Adrenal gland (tissue), 12 donors: ENCODE results near the gene AIFM2. TPM values are rescaled to one million over a fixed set of nuclear protein-coding genes. Genes with fewer than 3 reads are reported as not detected.

Source experiments
- DNase-seq, 7 donors: peaks; one replicate each; pipeline ENCODE4 v3.0.0-alpha.2; 2019 to 2020
- H3K27ac ChIP-seq, 5 donors: fragments of 200-600 bp; sonication (generic) in 4 of 5; 1 replicate in 3 of 5; 2 replicates in 2 of 5; pipeline versions ENCODE4 v1.5.1 to v1.8.0; 2016 to 2020; ENCODE audit warnings: mild to moderate bottlenecking in 1 of 5
- H3K27me3 ChIP-seq: fragments of 200-600 bp; 2 replicates; pipeline ENCODE4 v1.8.0; 2021
- H3K36me3 ChIP-seq, 2 donors: fragments of 200-600 bp; replicated peaks in 1 of 2; 1 replicate in 1 of 2; 2 replicates in 1 of 2; pipeline versions ENCODE4 v1.5.1 to v1.8.0; 2018 to 2022
- H3K4me1 ChIP-seq, 2 donors: fragments of 200-600 bp; replicated peaks in 1 of 2; 1 replicate in 1 of 2; 2 replicates in 1 of 2; pipeline versions ENCODE4 v1.5.1 to v1.8.0; 2018 to 2021
- H3K4me3 ChIP-seq, 4 donors: fragments of 200-600 bp; sonication (generic) in 3 of 4; one replicate each; pipeline ENCODE4 v1.5.1; 2016 to 2018
- H3K9me3 ChIP-seq, 3 donors: fragments of 200-600 bp; sonication (generic) in 1 of 3; replicated peaks in 1 of 3; 1 replicate in 2 of 3; 2 replicates in 1 of 3; pipeline versions ENCODE4 v1.5.1 to v1.8.0; 2016 to 2021
- CTCF ChIP-seq, 6 experiments: fragments of 450-650 bp in 4 of 6; fragments of 200-600 bp in 2 of 6; sonication (generic) in 1 of 6; IDR thresholded peaks; 1 replicate in 5 of 6; 2 replicates in 1 of 6; pipeline versions ENCODE4 v1.5.1 to v1.8.0; 2016 to 2021; ENCODE audit warnings: antibody characterized with exemption in 6 of 6, mild to moderate bottlenecking in 2 of 6, moderate library complexity in 1 of 6
- WGBS, 4 donors: extraction: QIAGEN DNeasy Blood & Tissue Kit in 2 of 4; methylation state at CpG; one replicate each; pipeline versions ENCODE4 v1.1.5 to v1.1.7; 2013 to 2017; 5-methylcytosine and 5-hydroxymethylcytosine counted together
- intact Hi-C, 2 donors: fragments of 100-400 bp; cut with DNase I; formaldehyde crosslinking; loops; one replicate each; pipeline versions ENCODE4 v1.14.1 to v1.15.0; 2022 to 2023
- polyA plus RNA-seq, 3 donors: library from polyadenylated mRNA; stranded (reverse); fragments of 200-250 nt in 2 of 3; fragments of 350-450 nt in 1 of 3; fragmentation: Illumina TruSeq in 1 of 3; extraction: RNeasy Lipid Tissue Mini Kit (QIAGEN cat#74804) in 1 of 3; gene quantifications; one replicate each; pipeline ENCODE4 v1.2.3, GENCODE V29; 2013 to 2014
- total RNA-seq, 9 donors: library from RNA; depleted of rRNA in 4 of 9; stranded (reverse); fragments of >200 nt in 4 of 9; fragments of 120-200 nt in 1 of 9; fragmentation: NEBNext Ultra II Directional in 1 of 9; extraction: Animal tissue kit (Norgen Biotek cat#: 25700) in 1 of 9; gene quantifications; one replicate each; pipeline versions ENCODE4 v1.1.0 to v1.2.4, GENCODE V29; 2013 to 2023
- donor health status: healthy with polysubstance abuse.
- donor health status: Bipolar disorder and iron deficiency.
- donor health status: DM: yes; HTN: yes; CAD: no.
- donor health status: DM: no; HTN: no; CAD: no.
- donor health status: DM: no; HTN: no; CAD: no.
- donor health status: DM: yes; HTN: yes; CAD: no.

Gene AIFM2
- total and polyA plus RNA-seq, 12 donors: 7.4 to 31.2 (median 12.7) TPM

- H3K27me3 ChIP-seq: no peaks in the 10 kb centered on the region
- DNase-seq: no peak
- no peaks in the 10 kb centered on the region for H3K4me1 ChIP-seq
- H3K36me3 ChIP-seq: no peaks in the 10 kb centered on the region
- no peak for TF ChIP-seq CTCF (IDR thresholded peaks at IDR 0.05)
- H3K9me3 ChIP-seq: no peaks in the 10 kb centered on the region
- no peak overlapping the region for H3K4me3 ChIP-seq
- H3K27ac ChIP-seq: no peak overlapping the region
- WGBS, 4 donors: 74 to 83% (median 80%) methylated on average over 10 of the region's 10 CpGs
- intact Hi-C loops: no loop called here
Observed at GRCh38 chr10:70063418-70064098, 69.1 kb downstream of the AIFM2 start.

Other genes with a start within 250 kb of the AIFM2 start
- 10 to 100 TPM in 1 of 9 donors, 1 to 10 TPM in 8; 1.8 to 28.1 (median 3.0) TPM for gene MACROH2A2, start 80.0 kb downstream of the AIFM2 start, total RNA-seq
- 1 to 10 TPM; 3.4 to 5.1 (median 3.4) TPM for gene MACROH2A2, start 80.0 kb downstream of the AIFM2 start, polyA plus RNA-seq
- gene TYSND1, start 13.9 kb upstream of the AIFM2 start, total RNA-seq: 10 to 100 TPM in 7 of 9 donors, 1 to 10 TPM in 2; 4.1 to 33.1 (median 17.9) TPM
- 10 to 100 TPM in 2 of 3 donors, 1 to 10 TPM in 1; 4.9 to 19.5 (median 19.3) TPM for gene TYSND1, start 13.9 kb upstream of the AIFM2 start, polyA plus RNA-seq
- 100 to 1,000 TPM in 5 of 9 donors, 10 to 100 TPM in 4; 70.7 to 230 (median 129) TPM for gene SAR1A, start 37.7 kb upstream of the AIFM2 start, total RNA-seq
- gene SAR1A, start 37.7 kb upstream of the AIFM2 start, polyA plus RNA-seq: 100 to 1,000 TPM in 1 of 3 donors, 10 to 100 TPM in 2; 37.3 to 175 (median 41.2) TPM
- 100 to 1,000 TPM; 134 to 479 (median 163) TPM for gene PPA1, start 100.6 kb upstream of the AIFM2 start, total RNA-seq
- 100 to 1,000 TPM in 1 of 3 donors, 10 to 100 TPM in 2; 96.9 to 600 (median 99.2) TPM for gene PPA1, start 100.6 kb upstream of the AIFM2 start, polyA plus RNA-seq
- under 1 TPM in 3 of 9 donors, not detected in 6; under 0.01 to 0.24 (median 0.11) TPM for gene NPFFR1, start 151.2 kb upstream of the AIFM2 start, total RNA-seq
- under 1 TPM in 2 of 3 donors, not detected in 1; 0.02 to 0.03 TPM for gene NPFFR1, start 151.2 kb upstream of the AIFM2 start, polyA plus RNA-seq
- gene LRRC20, start 249.8 kb upstream of the AIFM2 start, total RNA-seq: 10 to 100 TPM in 3 of 9 donors, 1 to 10 TPM in 6; 4.9 to 24.1 (median 8.8) TPM
- gene LRRC20, start 249.8 kb upstream of the AIFM2 start, polyA plus RNA-seq: 1 to 10 TPM; 1.7 to 6.0 (median 3.5) TPM